GM18511 (cell line): Measurements from ENCODE around the gene GPATCH1.
A peak's percentile ranks its signal among the peaks of the same experiment; 100 is the strongest.
"Not testable (repeated sequence)": the region's sequence is repeated elsewhere in the genome, so short reads cannot be mapped to it uniquely, and the experiment has no call there.

Source experiments
- ATAC-seq: cut with Tn5 transposase; IDR thresholded peaks from one replicate; pipeline ENCODE4 v1.9.1; 2021; ENCODE audit warnings: mild to moderate bottlenecking, moderate library complexity; ENCODE audit not compliant: unreplicated experiment

GPATCH1 gene

GRCh38 chr19:33111587-33111986 lies 30.6 kb downstream of the GPATCH1 start:
- ATAC-seq = no peak

- no peak for ATAC-seq
Measured at GRCh38 chr19:33114312-33114711, 33.3 kb downstream of the GPATCH1 start.

- no peak for ATAC-seq
Measured at GRCh38 chr19:33117501-33117900, 36.5 kb downstream of the GPATCH1 start.

- ATAC-seq = no peak
Measured at GRCh38 chr19:33118643-33119042, 37.7 kb downstream of the GPATCH1 start.

- no peak for ATAC-seq
Measured at GRCh38 chr19:33124207-33125098, 43.5 kb downstream of the GPATCH1 start.

- ATAC-seq = no peak
Measured at GRCh38 chr19:33125929-33126388, 45.0 kb downstream of the GPATCH1 start.

GRCh38 chr19:33126712-33127111 lies 45.7 kb downstream of the GPATCH1 start:
- not testable (repeated sequence) for ATAC-seq

- ATAC-seq = no peak
Measured at GRCh38 chr19:33129901-33130300, 48.9 kb downstream of the GPATCH1 start.

GRCh38 chr19:33130433-33130832 lies 49.5 kb downstream of the GPATCH1 start:
- no peak for ATAC-seq

- no peak for ATAC-seq
Measured at GRCh38 chr19:33132021-33132420, 51.0 kb downstream of the GPATCH1 start, which contains the start of gene WDR88. TSS of gene WDR88 (plus strand) at chr19:33132114. CDS start at chr19:33132170, 56 bp downstream.

- ATAC-seq = no peak
Measured at GRCh38 chr19:33132425-33132824, 51.4 kb downstream of the GPATCH1 start.

GRCh38 chr19:33133438-33134031 lies 52.6 kb downstream of the GPATCH1 start:
- ATAC-seq = no peak

GRCh38 chr19:33134571-33135041 lies 53.6 kb downstream of the GPATCH1 start:
- peak; percentile 56 for ATAC-seq

GRCh38 chr19:33139165-33139564 lies 58.2 kb downstream of the GPATCH1 start:
- ATAC-seq = no peak

- peak; percentile 90 for ATAC-seq
Measured at GRCh38 chr19:33143897-33144405, 63.0 kb downstream of the GPATCH1 start.

GRCh38 chr19:33146209-33146608 lies 65.2 kb downstream of the GPATCH1 start:
- no peak for ATAC-seq

- no peak for ATAC-seq
Measured at GRCh38 chr19:33147538-33147937, 66.6 kb downstream of the GPATCH1 start.

GRCh38 chr19:33150852-33151518 lies 70.0 kb downstream of the GPATCH1 start:
- no peak for ATAC-seq

GRCh38 chr19:33152176-33152575 lies 71.2 kb downstream of the GPATCH1 start:
- ATAC-seq = no peak

GRCh38 chr19:33152625-33153024 lies 71.6 kb downstream of the GPATCH1 start:
- not testable (repeated sequence) for ATAC-seq

GRCh38 chr19:33154313-33154712 lies 73.3 kb downstream of the GPATCH1 start:
- ATAC-seq = not testable (repeated sequence)
